ENCODE results near the gene NEO1. TPM values are rescaled to one million over a fixed set of nuclear protein-coding genes. Genes with fewer than 3 reads are reported as not detected.
A peak's percentile ranks its signal among the peaks of the same experiment; 100 is the strongest.

The NEO1 gene
- polyA plus RNA-seq, 1 donor from 2014 or later, result 57.0 TPM

DNA sequence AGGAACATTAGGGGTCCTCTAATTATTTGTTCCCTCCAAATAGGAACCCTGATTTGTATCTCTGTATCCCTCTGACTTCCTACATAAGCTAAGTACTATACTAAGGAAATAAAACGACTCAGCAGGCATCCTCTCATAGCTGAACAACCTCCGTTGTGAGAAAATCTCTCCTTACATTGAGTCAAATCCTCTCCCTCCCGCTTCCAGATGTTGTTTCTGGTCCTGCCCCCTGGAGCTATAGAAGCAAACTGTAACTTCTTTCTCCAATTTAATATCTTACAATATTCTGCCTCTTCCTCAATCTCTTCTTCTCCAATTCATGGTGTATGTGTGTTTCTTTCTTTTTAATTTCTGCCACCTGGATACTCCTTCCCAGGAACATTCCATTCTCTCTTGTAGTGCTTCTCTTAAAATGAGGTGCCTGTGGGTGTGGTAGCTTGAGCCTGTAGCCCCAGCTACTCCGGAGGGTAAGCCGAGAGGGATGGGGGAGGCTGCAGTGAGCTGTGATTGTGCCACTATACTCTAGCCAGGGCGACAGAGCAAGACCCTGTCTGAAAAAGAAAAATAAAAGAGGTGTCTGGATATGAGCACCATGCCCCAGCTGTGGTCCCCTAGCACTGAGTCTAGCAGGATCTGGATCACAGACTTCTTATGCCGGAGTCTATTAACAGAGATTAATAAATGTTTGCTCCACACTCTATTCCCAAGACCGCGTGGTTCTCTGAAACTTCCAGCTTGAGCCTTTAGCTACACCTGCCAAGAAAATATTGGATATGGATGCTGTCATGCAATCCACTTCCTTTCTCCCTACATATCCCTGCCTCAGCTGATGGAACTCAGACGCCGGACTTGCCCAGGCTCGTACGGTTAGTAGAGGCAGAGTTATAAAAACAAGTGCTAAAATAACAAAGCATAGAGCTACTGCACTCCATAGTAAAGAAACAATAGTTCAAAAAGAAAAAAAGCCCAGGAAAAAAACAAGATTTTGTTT lies 42.9 kb upstream of the NEO1 start:
- Histone ChIP-seq H3K36me3 (ENCODE audit: insufficient read depth, low read length) (no peaks in the 10 kb centered on the region), H3F3A (ENCODE audit: insufficient read depth, low read length, poor library complexity, severe bottlenecking) (no peaks in the 10 kb centered on the region), H3K9me2 (ENCODE audit: insufficient read depth, low read length) (no peaks in the 10 kb centered on the region), H3K4me3 (ENCODE audit: low read length) (no peak overlapping the region), H3K27ac (ENCODE audit: low read length) (no peak overlapping the region), H3K9me3 (ENCODE audit: low read length) (no peaks in the 10 kb centered on the region), H3K4me2 (ENCODE audit: low read length) (no peak overlapping the region), H3K27me3 (ENCODE audit: insufficient read depth, low read depth, low read length) (no peaks in the 10 kb centered on the region), H3K9ac (ENCODE audit: low read length) (no peak overlapping the region), H3K79me2 (replicated peaks; ENCODE audit: insufficient read depth, low read length) (no peaks in the 10 kb centered on the region), H4K20me1 (ENCODE audit: insufficient read depth) (no peaks in the 10 kb centered on the region), H2AFZ (ENCODE audit: low read depth, low read length) (no peak overlapping the region)
- no peak for TF ChIP-seq SMC3 (conservative IDR thresholded peaks at IDR 0.05; ENCODE audit: poor library complexity)
- TF ChIP-seq POLR2AphosphoS5 (IDR thresholded peaks at IDR 0.05), result no peak
- no peak for TF ChIP-seq RAD21 (conservative IDR thresholded peaks at IDR 0.05)
- no peak for TF ChIP-seq MXI1 (conservative IDR thresholded peaks at IDR 0.05; ENCODE audit: poor library complexity, severe bottlenecking)
- TF ChIP-seq, protein P1, sequence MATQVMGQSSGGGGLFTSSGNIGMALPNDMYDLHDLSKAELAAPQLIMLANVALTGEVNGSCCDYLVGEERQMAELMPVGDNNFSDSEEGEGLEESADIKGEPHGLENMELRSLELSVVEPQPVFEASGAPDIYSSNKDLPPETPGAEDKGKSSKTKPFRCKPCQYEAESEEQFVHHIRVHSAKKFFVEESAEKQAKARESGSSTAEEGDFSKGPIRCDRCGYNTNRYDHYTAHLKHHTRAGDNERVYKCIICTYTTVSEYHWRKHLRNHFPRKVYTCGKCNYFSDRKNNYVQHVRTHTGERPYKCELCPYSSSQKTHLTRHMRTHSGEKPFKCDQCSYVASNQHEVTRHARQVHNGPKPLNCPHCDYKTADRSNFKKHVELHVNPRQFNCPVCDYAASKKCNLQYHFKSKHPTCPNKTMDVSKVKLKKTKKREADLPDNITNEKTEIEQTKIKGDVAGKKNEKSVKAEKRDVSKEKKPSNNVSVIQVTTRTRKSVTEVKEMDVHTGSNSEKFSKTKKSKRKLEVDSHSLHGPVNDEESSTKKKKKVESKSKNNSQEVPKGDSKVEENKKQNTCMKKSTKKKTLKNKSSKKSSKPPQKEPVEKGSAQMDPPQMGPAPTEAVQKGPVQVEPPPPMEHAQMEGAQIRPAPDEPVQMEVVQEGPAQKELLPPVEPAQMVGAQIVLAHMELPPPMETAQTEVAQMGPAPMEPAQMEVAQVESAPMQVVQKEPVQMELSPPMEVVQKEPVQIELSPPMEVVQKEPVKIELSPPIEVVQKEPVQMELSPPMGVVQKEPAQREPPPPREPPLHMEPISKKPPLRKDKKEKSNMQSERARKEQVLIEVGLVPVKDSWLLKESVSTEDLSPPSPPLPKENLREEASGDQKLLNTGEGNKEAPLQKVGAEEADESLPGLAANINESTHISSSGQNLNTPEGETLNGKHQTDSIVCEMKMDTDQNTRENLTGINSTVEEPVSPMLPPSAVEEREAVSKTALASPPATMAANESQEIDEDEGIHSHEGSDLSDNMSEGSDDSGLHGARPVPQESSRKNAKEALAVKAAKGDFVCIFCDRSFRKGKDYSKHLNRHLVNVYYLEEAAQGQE (IDR thresholded peaks at IDR 0.05; ENCODE audit: borderline replicate concordance), result no peak
- TF ChIP-seq, protein P2, sequence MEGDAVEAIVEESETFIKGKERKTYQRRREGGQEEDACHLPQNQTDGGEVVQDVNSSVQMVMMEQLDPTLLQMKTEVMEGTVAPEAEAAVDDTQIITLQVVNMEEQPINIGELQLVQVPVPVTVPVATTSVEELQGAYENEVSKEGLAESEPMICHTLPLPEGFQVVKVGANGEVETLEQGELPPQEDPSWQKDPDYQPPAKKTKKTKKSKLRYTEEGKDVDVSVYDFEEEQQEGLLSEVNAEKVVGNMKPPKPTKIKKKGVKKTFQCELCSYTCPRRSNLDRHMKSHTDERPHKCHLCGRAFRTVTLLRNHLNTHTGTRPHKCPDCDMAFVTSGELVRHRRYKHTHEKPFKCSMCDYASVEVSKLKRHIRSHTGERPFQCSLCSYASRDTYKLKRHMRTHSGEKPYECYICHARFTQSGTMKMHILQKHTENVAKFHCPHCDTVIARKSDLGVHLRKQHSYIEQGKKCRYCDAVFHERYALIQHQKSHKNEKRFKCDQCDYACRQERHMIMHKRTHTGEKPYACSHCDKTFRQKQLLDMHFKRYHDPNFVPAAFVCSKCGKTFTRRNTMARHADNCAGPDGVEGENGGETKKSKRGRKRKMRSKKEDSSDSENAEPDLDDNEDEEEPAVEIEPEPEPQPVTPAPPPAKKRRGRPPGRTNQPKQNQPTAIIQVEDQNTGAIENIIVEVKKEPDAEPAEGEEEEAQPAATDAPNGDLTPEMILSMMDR (IDR thresholded peaks at IDR 0.05; ENCODE audit: poor library complexity, severe bottlenecking), result no peak
- TF ChIP-seq TAF1 (IDR thresholded peaks at IDR 0.05; ENCODE audit: low read depth), result no peak
- no peak for TF ChIP-seq EZH2 (IDR thresholded peaks at IDR 0.05; ENCODE audit: borderline replicate concordance, insufficient read depth, low read length, poor library complexity, severe bottlenecking)
- TF ChIP-seq EP300 (conservative IDR thresholded peaks at IDR 0.05; ENCODE audit: poor library complexity, severe bottlenecking), result no peak

DNA sequence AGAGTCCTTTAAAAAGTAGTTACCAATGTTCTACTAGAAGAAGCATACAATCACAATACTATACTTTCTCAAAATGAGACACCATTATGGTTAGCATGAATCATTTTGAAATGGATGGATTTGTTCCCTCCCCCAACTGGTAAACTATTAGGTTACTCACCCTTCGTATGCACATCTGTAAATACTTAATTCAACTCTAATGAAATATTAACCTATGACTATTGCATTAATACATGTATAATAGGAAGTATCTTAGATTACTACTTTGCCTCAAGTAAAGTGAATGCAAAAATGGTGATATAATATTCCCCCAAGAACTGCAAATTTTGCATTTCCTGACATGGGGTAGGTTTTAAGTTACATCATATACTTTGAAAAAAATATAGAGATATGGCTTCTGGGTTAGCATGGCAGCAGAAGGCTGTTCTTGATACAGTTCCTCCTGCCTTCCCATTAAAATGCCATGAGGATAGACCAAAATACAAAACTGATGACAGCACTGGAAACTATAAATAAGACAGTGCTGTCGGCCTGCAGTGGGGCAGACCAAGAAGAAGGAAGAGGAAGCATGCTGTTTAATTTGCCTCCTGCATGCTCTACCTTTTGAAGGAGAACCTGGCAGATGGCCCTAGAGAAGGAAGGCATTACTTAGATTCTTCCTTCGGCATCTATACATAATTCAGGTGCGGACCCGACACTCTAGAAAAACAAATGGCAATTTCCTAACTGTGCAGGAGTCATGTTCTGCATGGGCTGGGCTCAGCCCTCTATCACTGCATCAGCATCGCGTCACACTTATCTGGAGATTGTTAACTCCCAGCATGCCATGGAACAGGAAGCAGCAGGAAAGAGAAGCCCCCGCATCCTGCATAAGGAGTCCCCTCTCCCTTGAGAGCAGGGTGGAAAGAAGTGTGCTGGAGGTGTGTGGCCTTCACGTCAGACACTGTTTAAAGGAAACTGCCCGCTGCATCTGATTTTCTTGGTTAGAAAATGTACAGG lies 41.8 kb upstream of the NEO1 start:
- Histone ChIP-seq H3K36me3 (ENCODE audit: insufficient read depth, low read length) (no peaks in the 10 kb centered on the region), H3K9me3 (ENCODE audit: low read length) (no peaks in the 10 kb centered on the region), H3K79me2 (replicated peaks; ENCODE audit: insufficient read depth, low read length) (no peaks in the 10 kb centered on the region), H3K4me2 (ENCODE audit: low read length) (no peak overlapping the region), H3K27ac (ENCODE audit: low read length) (peak overlapping the region; percentile 1), H4K20me1 (ENCODE audit: insufficient read depth) (no peaks in the 10 kb centered on the region), H3K9ac (ENCODE audit: low read length) (no peak overlapping the region), H3F3A (ENCODE audit: insufficient read depth, low read length, poor library complexity, severe bottlenecking) (no peaks in the 10 kb centered on the region), H3K27me3 (ENCODE audit: insufficient read depth, low read depth, low read length) (no peaks in the 10 kb centered on the region), H3K9me2 (ENCODE audit: insufficient read depth, low read length) (no peaks in the 10 kb centered on the region), H2AFZ (ENCODE audit: low read depth, low read length) (no peak overlapping the region), H3K4me3 (ENCODE audit: low read length) (no peak overlapping the region)
- TF ChIP-seq POLR2AphosphoS5 (IDR thresholded peaks at IDR 0.05) (no peak), RAD21 (conservative IDR thresholded peaks at IDR 0.05) (no peak), SMC3 (conservative IDR thresholded peaks at IDR 0.05; ENCODE audit: poor library complexity) (no peak), EP300 (conservative IDR thresholded peaks at IDR 0.05; ENCODE audit: poor library complexity, severe bottlenecking) (no peak), EZH2 (IDR thresholded peaks at IDR 0.05; ENCODE audit: borderline replicate concordance, insufficient read depth, low read length, poor library complexity, severe bottlenecking) (no peak), TAF1 (IDR thresholded peaks at IDR 0.05; ENCODE audit: low read depth) (no peak), MXI1 (conservative IDR thresholded peaks at IDR 0.05; ENCODE audit: poor library complexity, severe bottlenecking) (no peak)
- TF ChIP-seq, protein P1 (IDR thresholded peaks at IDR 0.05; ENCODE audit: borderline replicate concordance), result no peak
- TF ChIP-seq, protein P2 (IDR thresholded peaks at IDR 0.05; ENCODE audit: poor library complexity, severe bottlenecking), result no peak

All from neural cell (in vitro differentiated cells).